ENCODE measurements around the gene DDX46. TPM values are rescaled to one million over a fixed set of nuclear protein-coding genes. Genes with fewer than 3 reads are reported as not detected.

DDX46 gene
- total and polyA plus RNA-seq, 2 of the 8 experiments (the other 6 are each of a cell fraction or from before 2014, with no cell fraction given), result 22.6 to 110 TPM

GRCh38 chr5:134714120-134714519, 44.5 kb upstream of the DDX46 start:
- Histone ChIP-seq H3K36me3 (ENCODE audit: control insufficient read depth in 2 of 4, insufficient read depth in 4 of 4, low read length in 3 of 4) (peaks cover 2 to 27% (median 11%) of the 10 kb centered on the region in 4 experiments; a peak in 7 of 8 replicates), H4K8ac (ENCODE audit: extremely low read depth, insufficient read depth, low read length) (no peak overlapping the region), H2AFZ (ENCODE audit: low read length) (no peak overlapping the region), H3K27ac (ENCODE audit: low read depth, low read length) (no peak overlapping the region), H2BK12ac (ENCODE audit: low read depth, low read length) (no peak overlapping the region), H3K9ac (replicated peaks in 1 of 4; ENCODE audit: extremely low read depth in 1 of 4, low read depth in 3 of 4, low read length in 3 of 4) (no peak overlapping the region), H2BK15ac (ENCODE audit: low read length) (no peak overlapping the region), H3K4me2 (ENCODE audit: insufficient read depth in 1 of 2, low read depth in 2 of 2, low read length in 2 of 2) (no peak overlapping the region), H2BK5ac (ENCODE audit: low read depth, low read length) (no peak overlapping the region), H3K79me1 (ENCODE audit: low read depth, low read length) (no peaks in the 10 kb centered on the region), H3K9me3 (ENCODE audit: insufficient read depth in 2 of 2, low read depth in 1 of 2, low read length in 1 of 2) (no peaks in the 10 kb centered on the region), H3K18ac (ENCODE audit: extremely low read depth, low read length) (no peak overlapping the region), H3K4me3 (ENCODE audit: extremely low read depth in 1 of 4, insufficient read depth in 2 of 4, low read depth in 3 of 4, low read length in 4 of 4) (no peak overlapping the region), H2BK120ac (replicated peaks; ENCODE audit: low read depth, low read length) (no peak overlapping the region), H3K27me3 (replicated peaks in 1 of 4; ENCODE audit: control insufficient read depth in 3 of 4, extremely low read depth in 1 of 4, insufficient read depth in 3 of 4, low read length in 3 of 4) (no peaks in the 10 kb centered on the region), H3K4ac (replicated peaks; ENCODE audit: insufficient read length, low read depth, low read length) (no peak overlapping the region), H2AK5ac (ENCODE audit: low read depth, low read length) (no peak overlapping the region), H3K4me1 (replicated peaks in 1 of 4; ENCODE audit: control insufficient read depth in 3 of 4, insufficient read depth in 4 of 4, low read length in 3 of 4) (no peaks in the 10 kb centered on the region), H3K79me2 (ENCODE audit: control insufficient read depth in 1 of 2, insufficient read depth in 2 of 2, low read length in 2 of 2) (no peaks in the 10 kb centered on the region), H3K56ac (replicated peaks; ENCODE audit: insufficient read length, low read depth, low read length) (no peak overlapping the region), H3K14ac (ENCODE audit: insufficient read length) (no peak overlapping the region), H4K5ac (ENCODE audit: insufficient read length, low read depth, low read length) (no peak overlapping the region), H3K23ac (ENCODE audit: insufficient read length) (no peak overlapping the region), H4K20me1 (replicated peaks in 1 of 2; ENCODE audit: control insufficient read depth in 1 of 2, insufficient read depth in 2 of 2, low read length in 2 of 2) (peaks cover 0 to 2% of the 10 kb centered on the region in 2 experiments), H3K23me2 (ENCODE audit: low read depth, low read length) (no peaks in the 10 kb centered on the region), H4K91ac (replicated peaks; ENCODE audit: insufficient read length, low read length) (no peak overlapping the region), H2BK20ac (ENCODE audit: low read length) (no peak overlapping the region)
- no peak for FAIRE-seq
- WGBS, 2 experiments (ENCODE audit: extremely low coverage in 1 of 2, insufficient coverage in 1 of 2, insufficient read length in 1 of 2, insufficient replicate concordance in 2 of 2, low coverage in 1 of 2, low lambda C conversion rate in 2 of 2, missing lambda C conversion rate in 1 of 2), result 92% methylated on average over 5 of the region's 5 CpGs; no CpG with 5 or more reads in 1 of the 2 experiments
- no peak for TF ChIP-seq TBP (IDR thresholded peaks at IDR 0.05; ENCODE audit: low read depth, low read length)
- no peak for TF ChIP-seq POU5F1 (IDR thresholded peaks at IDR 0.05; ENCODE audit: low read depth, low read length)
- no peak for TF ChIP-seq SUZ12 (IDR thresholded peaks at IDR 0.05; ENCODE audit: low read length)
- no peak for TF ChIP-seq RAD21 (IDR thresholded peaks at IDR 0.05 in 1 of 2, conservative IDR thresholded peaks at IDR 0.05 in 1 of 2; ENCODE audit: low read depth in 2 of 2, low read length in 2 of 2)
- TF ChIP-seq POLR2AphosphoS5 (IDR thresholded peaks at IDR 0.05; ENCODE audit: low read depth, low read length), result peak; percentile 40; the same call in 1 of the 2 replicates
- TF ChIP-seq TEAD4 (IDR thresholded peaks at IDR 0.05; ENCODE audit: low read depth, low read length), result peak; percentile 71; the same call in 1 of the 2 replicates
- no peak for TF ChIP-seq BACH1 (IDR thresholded peaks at IDR 0.05; ENCODE audit: low read length)
- ChIA-PET POLR2A (ENCODE audit: partially characterized antibody) (interaction anchor here (1.3 to 1.5 kb wide), 2 partner anchors 24 to 44 kb away, joined by 3 to 10 read pairs; partner anchors contain the start of genes CAMLG and DDX46), CTCF (ENCODE audit: partially characterized antibody) (interaction anchor here (1.0 to 1.4 kb wide), 2 partner anchors 24 to 127 kb away, joined by 4 to 8 read pairs; partner anchors contain the start of gene CAMLG)
- no peak for DNase-seq (ENCODE audit: low read depth in 1 of 2, low spot score in 2 of 2)
